H1 (cell line): ENCODE results near the gene SUGP2. TPM values are rescaled to one million over a fixed set of nuclear protein-coding genes. Genes with fewer than 3 reads are reported as not detected.

Experiments
- CBX5 ChIP-seq: fragments of 300-800, 300-1000 bp; sonication (generic); IDR thresholded peaks from 2 replicates; pipeline ENCODE4 v1.7.1; 2016; ENCODE audit warnings: antibody characterized with exemption, low read length, low read depth
- JUND ChIP-seq: IDR thresholded peaks from 2 replicates; pipeline ENCODE4 v1.6.1; 2011; ENCODE audit warnings: mild to moderate bottlenecking, improper control_type of control experiment, low read length
- RBBP5 ChIP-seq: IDR thresholded peaks from 2 replicates; pipeline ENCODE4 v1.7.1; 2012; ENCODE audit warnings: low read depth, mild to moderate bottlenecking, inconsistent platforms, low read length, moderate library complexity, borderline replicate concordance
- RFX5 ChIP-seq: IDR thresholded peaks from 2 replicates; pipeline ENCODE4 v1.6.1; 2011; ENCODE audit warnings: low read depth, low read length, improper control_type of control experiment, borderline replicate concordance
- RNF2 ChIP-seq: fragments of 200-900, 300-1000 bp; sonication (generic); IDR thresholded peaks from 2 replicates; pipeline ENCODE4 v1.7.1; 2016; ENCODE audit warnings: borderline replicate concordance, low read depth, mild to moderate bottlenecking, antibody characterized with exemption, low read length; ENCODE audit not compliant: poor library complexity, severe bottlenecking; ENCODE audit errors: missing control alignments
- SUZ12 ChIP-seq: fragments of 200-600 bp; sonication (generic); IDR thresholded peaks from 2 replicates; pipeline ENCODE4 v1.6.1; 2012; ENCODE audit warnings: mild to moderate bottlenecking, inconsistent platforms, low read length, moderate library complexity, mixed read lengths
- YY1 ChIP-seq: IDR thresholded peaks from 2 replicates; pipeline ENCODE4 v1.6.1; 2011; ENCODE audit warnings: low read depth, mild to moderate bottlenecking, low read length
- ZNF274 ChIP-seq: IDR thresholded peaks from 2 replicates; pipeline ENCODE4 v1.7.0; 2012; ENCODE audit warnings: low read length, borderline replicate concordance; ENCODE audit errors: extremely low read depth
- polyA plus RNA-seq, 7 experiments: library from polyadenylated mRNA; depleted of rRNA in 3 of 7; stranded (reverse) in 5 of 7; unstranded in 2 of 7; fragments of >200 nt in 5 of 7; fragments of 200-250 nt in 2 of 7; gene quantifications; 1 replicate in 5 of 7; 2 replicates in 1 of 7; 4 replicates in 1 of 7; pipeline versions ENCODE4 v1.2.1 to v1.2.3, GENCODE V29; 2011 to 2013; ENCODE audit warnings: missing spikeins in 2 of 7, mixed read lengths in 2 of 7
- total RNA-seq: library from RNA; stranded (reverse); fragmentation: NEBNext Ultra II Directional; extraction: Animal tissue kit (Norgen Biotek cat#: 25700); gene quantifications from 2 replicates; pipeline ENCODE4 v1.2.1, GENCODE V29; 2021
- TF ChIP-seq, protein P1 (sequence below): fragments of 300-600 bp; sonication (generic); IDR thresholded peaks from 2 replicates; pipeline ENCODE4 v1.7.1; 2012; ENCODE audit warnings: low read length, moderate library complexity, mild to moderate bottlenecking, inconsistent platforms; ENCODE audit not compliant: insufficient replicate concordance
- TF ChIP-seq, protein P2 (sequence below): IDR thresholded peaks from 2 replicates; pipeline ENCODE4 v1.6.1; 2011; ENCODE audit warnings: low read length, improper control_type of control experiment

The SUGP2 gene
- total and polyA plus RNA-seq, 2 of the 8 experiments (the other 6 are each of a cell fraction or from before 2014, with no cell fraction given): 57.7 to 114 TPM

DNA sequence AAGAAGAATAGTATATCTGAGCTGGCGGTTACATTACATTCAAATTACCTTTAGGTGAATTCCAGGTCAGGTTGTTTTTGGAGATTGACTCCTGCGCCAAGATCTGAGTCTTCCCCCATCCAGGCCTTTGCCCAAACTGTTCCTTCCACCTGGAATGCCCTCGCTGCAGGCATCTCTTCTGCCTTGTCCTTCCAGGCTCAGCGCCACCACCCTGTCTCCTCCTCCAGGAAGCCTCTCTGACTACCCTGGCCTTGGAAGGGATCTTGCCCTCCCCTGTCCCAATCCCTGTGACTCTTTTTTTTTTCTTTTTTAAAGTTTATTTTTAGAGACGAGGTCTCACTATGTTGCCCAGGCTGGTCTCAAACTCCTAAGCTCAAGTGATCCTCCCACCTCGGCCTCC lies 90.6 kb downstream of the SUGP2 start (continued):
- TF ChIP-seq, protein P1, sequence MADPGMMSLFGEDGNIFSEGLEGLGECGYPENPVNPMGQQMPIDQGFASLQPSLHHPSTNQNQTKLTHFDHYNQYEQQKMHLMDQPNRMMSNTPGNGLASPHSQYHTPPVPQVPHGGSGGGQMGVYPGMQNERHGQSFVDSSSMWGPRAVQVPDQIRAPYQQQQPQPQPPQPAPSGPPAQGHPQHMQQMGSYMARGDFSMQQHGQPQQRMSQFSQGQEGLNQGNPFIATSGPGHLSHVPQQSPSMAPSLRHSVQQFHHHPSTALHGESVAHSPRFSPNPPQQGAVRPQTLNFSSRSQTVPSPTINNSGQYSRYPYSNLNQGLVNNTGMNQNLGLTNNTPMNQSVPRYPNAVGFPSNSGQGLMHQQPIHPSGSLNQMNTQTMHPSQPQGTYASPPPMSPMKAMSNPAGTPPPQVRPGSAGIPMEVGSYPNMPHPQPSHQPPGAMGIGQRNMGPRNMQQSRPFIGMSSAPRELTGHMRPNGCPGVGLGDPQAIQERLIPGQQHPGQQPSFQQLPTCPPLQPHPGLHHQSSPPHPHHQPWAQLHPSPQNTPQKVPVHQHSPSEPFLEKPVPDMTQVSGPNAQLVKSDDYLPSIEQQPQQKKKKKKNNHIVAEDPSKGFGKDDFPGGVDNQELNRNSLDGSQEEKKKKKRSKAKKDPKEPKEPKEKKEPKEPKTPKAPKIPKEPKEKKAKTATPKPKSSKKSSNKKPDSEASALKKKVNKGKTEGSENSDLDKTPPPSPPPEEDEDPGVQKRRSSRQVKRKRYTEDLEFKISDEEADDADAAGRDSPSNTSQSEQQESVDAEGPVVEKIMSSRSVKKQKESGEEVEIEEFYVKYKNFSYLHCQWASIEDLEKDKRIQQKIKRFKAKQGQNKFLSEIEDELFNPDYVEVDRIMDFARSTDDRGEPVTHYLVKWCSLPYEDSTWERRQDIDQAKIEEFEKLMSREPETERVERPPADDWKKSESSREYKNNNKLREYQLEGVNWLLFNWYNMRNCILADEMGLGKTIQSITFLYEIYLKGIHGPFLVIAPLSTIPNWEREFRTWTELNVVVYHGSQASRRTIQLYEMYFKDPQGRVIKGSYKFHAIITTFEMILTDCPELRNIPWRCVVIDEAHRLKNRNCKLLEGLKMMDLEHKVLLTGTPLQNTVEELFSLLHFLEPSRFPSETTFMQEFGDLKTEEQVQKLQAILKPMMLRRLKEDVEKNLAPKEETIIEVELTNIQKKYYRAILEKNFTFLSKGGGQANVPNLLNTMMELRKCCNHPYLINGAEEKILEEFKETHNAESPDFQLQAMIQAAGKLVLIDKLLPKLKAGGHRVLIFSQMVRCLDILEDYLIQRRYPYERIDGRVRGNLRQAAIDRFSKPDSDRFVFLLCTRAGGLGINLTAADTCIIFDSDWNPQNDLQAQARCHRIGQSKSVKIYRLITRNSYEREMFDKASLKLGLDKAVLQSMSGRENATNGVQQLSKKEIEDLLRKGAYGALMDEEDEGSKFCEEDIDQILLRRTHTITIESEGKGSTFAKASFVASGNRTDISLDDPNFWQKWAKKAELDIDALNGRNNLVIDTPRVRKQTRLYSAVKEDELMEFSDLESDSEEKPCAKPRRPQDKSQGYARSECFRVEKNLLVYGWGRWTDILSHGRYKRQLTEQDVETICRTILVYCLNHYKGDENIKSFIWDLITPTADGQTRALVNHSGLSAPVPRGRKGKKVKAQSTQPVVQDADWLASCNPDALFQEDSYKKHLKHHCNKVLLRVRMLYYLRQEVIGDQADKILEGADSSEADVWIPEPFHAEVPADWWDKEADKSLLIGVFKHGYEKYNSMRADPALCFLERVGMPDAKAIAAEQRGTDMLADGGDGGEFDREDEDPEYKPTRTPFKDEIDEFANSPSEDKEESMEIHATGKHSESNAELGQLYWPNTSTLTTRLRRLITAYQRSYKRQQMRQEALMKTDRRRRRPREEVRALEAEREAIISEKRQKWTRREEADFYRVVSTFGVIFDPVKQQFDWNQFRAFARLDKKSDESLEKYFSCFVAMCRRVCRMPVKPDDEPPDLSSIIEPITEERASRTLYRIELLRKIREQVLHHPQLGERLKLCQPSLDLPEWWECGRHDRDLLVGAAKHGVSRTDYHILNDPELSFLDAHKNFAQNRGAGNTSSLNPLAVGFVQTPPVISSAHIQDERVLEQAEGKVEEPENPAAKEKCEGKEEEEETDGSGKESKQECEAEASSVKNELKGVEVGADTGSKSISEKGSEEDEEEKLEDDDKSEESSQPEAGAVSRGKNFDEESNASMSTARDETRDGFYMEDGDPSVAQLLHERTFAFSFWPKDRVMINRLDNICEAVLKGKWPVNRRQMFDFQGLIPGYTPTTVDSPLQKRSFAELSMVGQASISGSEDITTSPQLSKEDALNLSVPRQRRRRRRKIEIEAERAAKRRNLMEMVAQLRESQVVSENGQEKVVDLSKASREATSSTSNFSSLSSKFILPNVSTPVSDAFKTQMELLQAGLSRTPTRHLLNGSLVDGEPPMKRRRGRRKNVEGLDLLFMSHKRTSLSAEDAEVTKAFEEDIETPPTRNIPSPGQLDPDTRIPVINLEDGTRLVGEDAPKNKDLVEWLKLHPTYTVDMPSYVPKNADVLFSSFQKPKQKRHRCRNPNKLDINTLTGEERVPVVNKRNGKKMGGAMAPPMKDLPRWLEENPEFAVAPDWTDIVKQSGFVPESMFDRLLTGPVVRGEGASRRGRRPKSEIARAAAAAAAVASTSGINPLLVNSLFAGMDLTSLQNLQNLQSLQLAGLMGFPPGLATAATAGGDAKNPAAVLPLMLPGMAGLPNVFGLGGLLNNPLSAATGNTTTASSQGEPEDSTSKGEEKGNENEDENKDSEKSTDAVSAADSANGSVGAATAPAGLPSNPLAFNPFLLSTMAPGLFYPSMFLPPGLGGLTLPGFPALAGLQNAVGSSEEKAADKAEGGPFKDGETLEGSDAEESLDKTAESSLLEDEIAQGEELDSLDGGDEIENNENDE: no peak
- TF ChIP-seq YY1 (no peak), RFX5 (no peak), JUND (no peak), RBBP5 (no peak), CBX5 (no peak), ZNF274 (no peak), SUZ12 (no peak), RNF2 (no peak)
- TF ChIP-seq, protein P2, sequence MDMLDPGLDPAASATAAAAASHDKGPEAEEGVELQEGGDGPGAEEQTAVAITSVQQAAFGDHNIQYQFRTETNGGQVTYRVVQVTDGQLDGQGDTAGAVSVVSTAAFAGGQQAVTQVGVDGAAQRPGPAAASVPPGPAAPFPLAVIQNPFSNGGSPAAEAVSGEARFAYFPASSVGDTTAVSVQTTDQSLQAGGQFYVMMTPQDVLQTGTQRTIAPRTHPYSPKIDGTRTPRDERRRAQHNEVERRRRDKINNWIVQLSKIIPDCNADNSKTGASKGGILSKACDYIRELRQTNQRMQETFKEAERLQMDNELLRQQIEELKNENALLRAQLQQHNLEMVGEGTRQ: no peak
